ENCODE measurements around the gene CCL22. TPM values are rescaled to one million over a fixed set of nuclear protein-coding genes. Genes with fewer than 3 reads are reported as not detected.
"Not testable (repeated sequence)": the region's sequence is repeated elsewhere in the genome, so short reads cannot be mapped to it uniquely, and the experiment has no call there.

The CCL22 gene
- total RNA-seq (2014; rRNA removed; shearing (Covaris generic)), result not detected in 2 replicates

GRCh38 chr16:57358527-57359095 is at the start of gene CCL22:
Gene CCL22, plus strand, starts transcription at chr16:57358783. Its CDS starts 34 bp downstream, at chr16:57358817.
- peak; percentile 26 for DNase-seq (ENCODE audit: low read depth)

- DNase-seq (ENCODE audit: low read depth), result no peak
Observed at GRCh38 chr16:57310801-57311200, 47.8 kb upstream of the CCL22 start.

GRCh38 chr16:57313509-57313908 is 45.1 kb upstream of the CCL22 start:
- DNase-seq (ENCODE audit: low read depth), result no peak

GRCh38 chr16:57314161-57314785 is 44.3 kb upstream of the CCL22 start:
- DNase-seq (ENCODE audit: low read depth), result peak; percentile 60

GRCh38 chr16:57315416-57315815 is 43.2 kb upstream of the CCL22 start:
- DNase-seq (ENCODE audit: low read depth), result peak; percentile 13

- peak; percentile 92 for DNase-seq (ENCODE audit: low read depth)
Observed at GRCh38 chr16:57316390-57317017, 42.1 kb upstream of the CCL22 start.

GRCh38 chr16:57318240-57318970 is 40.2 kb upstream of the CCL22 start:
- DNase-seq (ENCODE audit: low read depth), result peak; percentile 14

- no peak for DNase-seq (ENCODE audit: low read depth)
Observed at GRCh38 chr16:57319646-57320045, 38.9 kb upstream of the CCL22 start.

- no peak for DNase-seq (ENCODE audit: low read depth)
Observed at GRCh38 chr16:57324749-57325148, 33.8 kb upstream of the CCL22 start.

GRCh38 chr16:57325458-57325857 is 33.1 kb upstream of the CCL22 start:
- peak; percentile 60 for DNase-seq (ENCODE audit: low read depth)

- no peak for DNase-seq (ENCODE audit: low read depth)
Observed at GRCh38 chr16:57329718-57330327, 28.8 kb upstream of the CCL22 start.

- DNase-seq (ENCODE audit: low read depth), result no peak
Observed at GRCh38 chr16:57331355-57331754, 27.2 kb upstream of the CCL22 start.

- DNase-seq (ENCODE audit: low read depth), result no peak
Observed at GRCh38 chr16:57333402-57333801, 25.2 kb upstream of the CCL22 start.

GRCh38 chr16:57335366-57335765 is 23.2 kb upstream of the CCL22 start:
- no peak for DNase-seq (ENCODE audit: low read depth)

- no peak for DNase-seq (ENCODE audit: low read depth)
Observed at GRCh38 chr16:57341062-57341440, 17.5 kb upstream of the CCL22 start.

GRCh38 chr16:57341441-57342303 is 16.9 kb upstream of the CCL22 start:
- DNase-seq (ENCODE audit: low read depth), result peak; percentile 92

GRCh38 chr16:57342606-57343005 is 16.0 kb upstream of the CCL22 start:
- DNase-seq (ENCODE audit: low read depth), result not testable (repeated sequence)

- DNase-seq (ENCODE audit: low read depth), result no peak
Observed at GRCh38 chr16:57343221-57343620, 15.4 kb upstream of the CCL22 start.

- not testable (repeated sequence) for DNase-seq (ENCODE audit: low read depth)
Observed at GRCh38 chr16:57344094-57344493, 14.5 kb upstream of the CCL22 start.

- no peak for DNase-seq (ENCODE audit: low read depth)
Observed at GRCh38 chr16:57345021-57345420, 13.6 kb upstream of the CCL22 start.

GRCh38 chr16:57345666-57346204 is 12.8 kb upstream of the CCL22 start:
- no peak for DNase-seq (ENCODE audit: low read depth)
